Right ventricle myocardium inferior (tissue), 1 donor: ENCODE data around the gene EPB41. TPM values are rescaled to one million over a fixed set of nuclear protein-coding genes. Genes with fewer than 3 reads are reported as not detected.
A peak's percentile ranks its signal among the peaks of the same experiment; 100 is the strongest.
"Not testable (repeated sequence)": the region's sequence is repeated elsewhere in the genome, so short reads cannot be mapped to it uniquely, and the experiment has no call there.

ENCODE experiments used
- ATAC-seq: fragments of 200-7000 bp; cut with Tn5 transposase; one replicate; pipeline ENCODE4 v1.9.1; 2020; ENCODE audit warnings: mild to moderate bottlenecking, moderate library complexity
- DNase-seq: peaks from one replicate; pipeline ENCODE4 v3.0.0; 2021; ENCODE audit errors: missing footprints
- intact Hi-C: fragments of 100-400 bp; cut with DNase I; formaldehyde crosslinking; loops from one replicate; pipeline ENCODE4 v1.11.0; 2022
- long read RNA-seq: library from polyadenylated mRNA; unstranded; transcript quantifications from one replicate; pipeline ENCODE4 v2.0.0, GENCODE V29; 2021
- total RNA-seq: library from RNA; stranded (reverse); fragmentation: NEBNext Ultra II Directional; extraction: Animal tissue kit (Norgen Biotek cat#: 25700); gene quantifications from one replicate; pipeline ENCODE4 v1.2.1, GENCODE V29; 2021
- donor health status: DM: no; HTN: yes; CAD: no; lungs with severe emphysema.

The EPB41 gene
- total RNA-seq = 24.9 TPM
- long read RNA-seq, partial matches to known transcripts = 1 of 6 reads
- long read RNA-seq, other reads (novel, unspliced or antisense) = 5 of 6 reads

GRCh38 chr1:28914228-28915030 lies at the start of gene EPB41:
Gene EPB41, plus strand, starts transcription at chr1:28914569. Its CDS starts 72,869 bp downstream, at chr1:28987438.
- intact Hi-C loops = loop anchor here (5.0 kb wide), 1 partner anchor 73 kb away; no protein-coding TSS in a partner anchor
- ATAC-seq = peak; percentile 98
- peak; percentile 93 for DNase-seq

- no peak for ATAC-seq
- DNase-seq = no peak
- intact Hi-C loops = no loop called here
Observed at GRCh38 chr1:28864695-28865094, 49.7 kb upstream of the EPB41 start.

GRCh38 chr1:28865997-28866650 lies 48.2 kb upstream of the EPB41 start:
- intact Hi-C loops = no loop called here
- DNase-seq (no peak), ATAC-seq (no peak)

GRCh38 chr1:28867850-28868249 lies 46.5 kb upstream of the EPB41 start:
- no peak for ATAC-seq
- DNase-seq = no peak
- intact Hi-C loops = no loop called here

DNA sequence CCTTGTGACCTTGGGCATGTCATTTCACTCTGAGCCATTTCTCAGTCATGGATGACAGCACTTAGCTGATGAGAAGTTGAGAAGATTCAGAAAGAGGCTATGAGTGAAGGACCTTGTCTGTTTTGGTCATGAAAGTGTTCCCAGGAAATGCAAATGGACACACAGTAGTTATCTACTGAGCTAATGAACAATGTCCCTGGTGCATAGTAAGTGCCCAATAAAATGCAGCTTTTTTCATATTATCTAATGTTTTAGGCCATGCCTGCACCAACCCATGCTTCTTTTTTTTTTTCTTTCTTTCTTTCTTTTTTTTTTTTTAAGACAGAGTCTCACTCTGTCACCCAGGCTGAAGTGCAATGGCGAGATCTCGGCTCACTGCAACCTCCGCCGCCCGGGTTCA lies 44.4 kb upstream of the EPB41 start:
- no peak for ATAC-seq
- intact Hi-C loops = loop anchor here (10.0 kb wide), 1 partner anchor 515 kb away; no protein-coding TSS in a partner anchor

GRCh38 chr1:28871631-28872401 lies 42.6 kb upstream of the EPB41 start:
- DNase-seq = no peak
- ATAC-seq = no peak
- intact Hi-C loops = loop anchor here (10.0 kb wide), 1 partner anchor 517 kb away; no protein-coding TSS in a partner anchor

More for the DNA sequence above, 44.4 kb upstream of the EPB41 start:
- no peak for DNase-seq

DNA sequence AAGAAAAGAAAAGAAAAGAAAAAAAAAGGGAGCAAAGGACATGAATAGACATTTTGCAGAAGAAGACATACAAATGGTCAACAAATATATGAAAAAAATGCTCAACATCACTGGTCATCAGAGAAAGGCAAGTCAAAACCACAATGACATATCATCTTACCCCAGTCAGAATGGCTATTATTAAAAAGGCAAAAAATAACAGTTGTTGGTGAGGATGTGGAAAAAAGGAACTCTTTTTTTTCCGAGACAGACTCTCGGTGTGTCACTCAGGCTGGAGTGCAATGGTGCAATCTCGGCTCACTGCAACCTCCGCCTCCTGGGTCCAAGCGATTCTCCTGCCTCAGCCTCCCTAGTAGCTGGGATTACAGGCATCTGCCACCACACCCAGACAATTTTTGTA lies 39.2 kb upstream of the EPB41 start:
- not testable (repeated sequence) for ATAC-seq, DNase-seq
- intact Hi-C loops = loop anchor here (5.0 to 10.0 kb wide), 2 partner anchors 358 to 520 kb away; no protein-coding TSS in a partner anchor

DNA sequence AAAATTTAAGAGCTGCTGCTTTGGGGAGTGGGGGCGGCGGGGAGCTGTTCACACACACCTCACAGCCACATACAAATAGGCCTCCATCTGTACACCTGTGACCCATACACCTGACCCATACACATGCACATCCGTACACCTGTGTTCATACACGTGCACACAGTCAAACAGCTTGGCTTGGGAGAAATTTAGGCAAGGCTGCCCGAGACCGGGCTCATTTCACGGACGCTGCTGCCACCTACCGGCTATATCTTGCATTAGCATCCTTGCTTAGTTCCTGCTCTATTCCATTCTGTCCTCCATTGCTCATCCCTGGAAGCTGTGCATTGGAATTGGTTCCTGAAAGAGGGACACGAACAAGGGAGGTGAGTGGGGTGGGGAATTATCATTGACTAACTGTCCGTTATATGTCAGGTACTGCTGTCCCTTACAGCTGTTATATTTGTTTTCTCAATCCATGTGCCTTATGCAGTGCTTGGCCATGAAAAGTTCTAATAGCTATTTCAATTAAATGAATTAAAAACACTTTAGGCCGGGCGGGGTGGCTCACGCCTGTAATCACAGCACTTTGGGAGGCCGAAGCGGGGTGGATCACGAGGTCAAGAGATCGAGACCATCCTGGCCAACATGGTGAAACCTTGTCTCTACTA lies 37.1 kb upstream of the EPB41 start:
- ATAC-seq (peak; percentile 80), DNase-seq (peak; percentile 87)
- intact Hi-C loops = loop anchor here (1.0 to 10.0 kb wide), 3 partner anchors 92 to 522 kb away; no protein-coding TSS in a partner anchor

GRCh38 chr1:28878796-28879195 lies 35.6 kb upstream of the EPB41 start:
- DNase-seq (no peak), ATAC-seq (no peak)
- intact Hi-C loops = loop anchor here (5.0 to 10.0 kb wide), 2 partner anchors 361 to 524 kb away; no protein-coding TSS in a partner anchor

DNA sequence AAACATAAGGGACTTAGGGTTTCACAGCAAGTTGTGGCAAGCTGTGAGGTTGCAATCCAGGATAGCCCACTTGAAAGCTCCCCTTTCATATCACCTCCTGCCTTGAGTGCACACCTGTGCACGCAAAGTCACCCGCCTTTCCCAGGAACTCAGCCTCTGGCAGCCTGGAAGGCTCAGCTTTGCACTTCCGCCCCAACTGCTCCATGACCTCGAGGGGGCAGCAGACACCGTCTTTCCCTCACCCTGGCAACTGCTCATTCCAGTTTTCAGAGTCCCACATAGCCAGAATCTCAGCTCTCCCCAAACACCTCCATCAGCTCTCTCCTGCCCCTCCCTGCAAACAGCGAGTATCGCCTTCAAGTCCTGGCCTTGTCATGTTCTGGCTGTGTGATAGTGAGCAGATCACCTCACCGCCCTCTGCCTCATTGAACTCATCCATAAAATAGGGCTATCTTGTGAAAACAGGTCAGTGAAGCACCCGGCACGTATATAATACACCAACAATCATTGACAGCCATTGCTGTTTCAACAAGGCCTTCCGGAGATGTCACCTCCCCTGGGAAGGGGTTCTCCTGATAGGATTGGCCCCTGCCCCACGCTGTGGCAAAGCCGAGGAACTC lies 32.2 kb upstream of the EPB41 start:
- DNase-seq = peak; percentile 90
- intact Hi-C loops = loop anchor here (1.0 to 5.0 kb wide), 4 partner anchors 152 to 1825 kb away; partner anchors contain the start of gene SRSF4
- peak; percentile 75 for ATAC-seq

DNA sequence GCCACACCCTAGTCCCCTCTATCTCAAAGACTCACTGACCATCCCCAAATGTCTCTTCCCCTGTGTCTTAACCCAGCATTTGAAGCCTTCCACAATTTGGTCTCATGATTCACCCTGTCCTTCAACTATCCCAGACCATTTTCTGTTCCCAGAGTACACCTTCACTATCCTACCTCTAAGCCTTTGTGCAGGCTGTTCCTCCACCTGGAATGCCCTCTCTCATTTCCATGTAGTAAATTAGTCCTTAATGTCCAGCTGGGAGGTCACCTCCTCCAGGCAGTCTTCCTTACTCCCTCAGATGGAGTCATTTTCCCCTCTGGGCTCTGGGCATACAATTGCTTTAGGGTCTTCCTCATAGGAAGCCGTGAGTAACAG lies 31.1 kb upstream of the EPB41 start:
- intact Hi-C loops = loop anchor here (5.0 kb wide), 2 partner anchors 299 to 1824 kb away; partner anchors contain the start of gene SRSF4
- DNase-seq = no peak
- no peak for ATAC-seq

GRCh38 chr1:28885472-28885877 lies 28.9 kb upstream of the EPB41 start:
- no peak for DNase-seq
- no peak for ATAC-seq
- intact Hi-C loops = loop anchor here (5.0 kb wide), 1 partner anchor 97 kb away; no protein-coding TSS in a partner anchor

- intact Hi-C loops = loop anchor here (5.0 kb wide), 1 partner anchor 96 kb away; no protein-coding TSS in a partner anchor
- ATAC-seq = no peak
- no peak for DNase-seq
Observed at GRCh38 chr1:28885977-28886730, 28.2 kb upstream of the EPB41 start.

GRCh38 chr1:28886731-28887418 lies 27.5 kb upstream of the EPB41 start:
- intact Hi-C loops = loop anchor here (5.0 kb wide), 1 partner anchor 95 kb away; no protein-coding TSS in a partner anchor

GRCh38 chr1:28887419-28887834 lies 26.9 kb upstream of the EPB41 start:
- DNase-seq = peak; percentile 72
- intact Hi-C loops = loop anchor here (5.0 kb wide), 1 partner anchor 95 kb away; no protein-coding TSS in a partner anchor
- peak; percentile 14 for ATAC-seq

More at GRCh38 chr1:28886731-28887418, 27.5 kb upstream of the EPB41 start:
- ATAC-seq (peak; percentile 79), DNase-seq (peak; percentile 93)
